HFFc6 (cell line): ENCODE measurements around the gene DMP1. TPM values are rescaled to one million over a fixed set of nuclear protein-coding genes. Genes with fewer than 3 reads are reported as not detected.

Experiments
- DNase-seq: peaks from one replicate; pipeline ENCODE4 v3.0.0-alpha.2; 2018
- H3K27ac Mint-ChIP-seq: 2 replicates; pipeline ENCODE4 v1.8.0; 2020; ENCODE audit warnings: mild to moderate bottlenecking, mixed read lengths
- H3K27me3 Mint-ChIP-seq: 2 replicates; pipeline ENCODE4 v1.8.0; 2021; ENCODE audit warnings: mild to moderate bottlenecking, moderate library complexity, mixed read lengths; ENCODE audit not compliant: insufficient read depth
- H3K36me3 Mint-ChIP-seq: 2 replicates; pipeline ENCODE4 v1.8.0; 2021; ENCODE audit warnings: low read depth, mixed read lengths
- H3K4me1 Mint-ChIP-seq: 2 replicates; pipeline ENCODE4 v1.8.0; 2020; ENCODE audit warnings: low read depth, mixed read lengths
- H3K4me3 Mint-ChIP-seq: 2 replicates; pipeline ENCODE4 v1.8.0; 2020; ENCODE audit warnings: mild to moderate bottlenecking, moderate library complexity, mixed read lengths
- H3K9me3 Mint-ChIP-seq: 2 replicates; pipeline ENCODE4 v1.8.0; 2020; ENCODE audit warnings: mild to moderate bottlenecking, mixed read lengths
- total RNA-seq, 6 experiments: library from RNA; stranded (reverse); fragmentation: NEBNext Ultra II Directional; extraction: Animal tissue kit (Norgen Biotek cat#: 25700); gene quantifications; 2 replicates in 1 of 6; 3 replicates in 5 of 6; pipeline ENCODE4 v1.2.3, GENCODE V29; 2021
- TF ChIP-seq, protein P1 (sequence below): fragments of 200-600 bp; sonication (generic); IDR thresholded peaks from 2 replicates; pipeline ENCODE4 v1.5.0; 2021; ENCODE audit warnings: antibody characterized with exemption, mild to moderate bottlenecking

The DMP1 gene
- total RNA-seq, 6 experiments from 2014 or later = not detected

DNA sequence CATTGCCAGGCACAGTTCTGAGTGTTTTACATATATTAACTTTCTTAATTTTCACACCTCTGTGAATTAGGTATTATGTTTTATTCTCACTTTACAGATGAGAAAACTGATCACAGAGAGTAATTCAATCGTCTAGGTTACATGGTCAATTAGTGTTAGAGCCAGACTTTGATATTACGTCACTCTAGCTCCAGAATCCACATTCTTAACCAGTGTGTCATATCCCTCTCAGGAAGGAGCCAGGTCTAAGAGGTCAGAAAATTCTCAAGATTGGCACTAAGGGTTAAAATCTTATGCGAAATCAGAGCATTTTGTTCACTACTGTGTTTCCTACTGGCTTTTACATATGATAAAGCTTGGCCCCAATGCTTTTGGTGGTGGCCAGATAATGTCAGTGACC, 7.4 kb downstream of the DMP1 start:
- H3K27ac Mint-ChIP-seq = no peak overlapping the region
- no peaks in the 10 kb centered on the region for H3K9me3 Mint-ChIP-seq
- peaks cover 27% of the 10 kb centered on the region for H3K4me1 Mint-ChIP-seq
- H3K36me3 Mint-ChIP-seq = no peaks in the 10 kb centered on the region
- H3K27me3 Mint-ChIP-seq = peaks cover 1% of the 10 kb centered on the region
- no peak overlapping the region for H3K4me3 Mint-ChIP-seq
- TF ChIP-seq, protein P1, sequence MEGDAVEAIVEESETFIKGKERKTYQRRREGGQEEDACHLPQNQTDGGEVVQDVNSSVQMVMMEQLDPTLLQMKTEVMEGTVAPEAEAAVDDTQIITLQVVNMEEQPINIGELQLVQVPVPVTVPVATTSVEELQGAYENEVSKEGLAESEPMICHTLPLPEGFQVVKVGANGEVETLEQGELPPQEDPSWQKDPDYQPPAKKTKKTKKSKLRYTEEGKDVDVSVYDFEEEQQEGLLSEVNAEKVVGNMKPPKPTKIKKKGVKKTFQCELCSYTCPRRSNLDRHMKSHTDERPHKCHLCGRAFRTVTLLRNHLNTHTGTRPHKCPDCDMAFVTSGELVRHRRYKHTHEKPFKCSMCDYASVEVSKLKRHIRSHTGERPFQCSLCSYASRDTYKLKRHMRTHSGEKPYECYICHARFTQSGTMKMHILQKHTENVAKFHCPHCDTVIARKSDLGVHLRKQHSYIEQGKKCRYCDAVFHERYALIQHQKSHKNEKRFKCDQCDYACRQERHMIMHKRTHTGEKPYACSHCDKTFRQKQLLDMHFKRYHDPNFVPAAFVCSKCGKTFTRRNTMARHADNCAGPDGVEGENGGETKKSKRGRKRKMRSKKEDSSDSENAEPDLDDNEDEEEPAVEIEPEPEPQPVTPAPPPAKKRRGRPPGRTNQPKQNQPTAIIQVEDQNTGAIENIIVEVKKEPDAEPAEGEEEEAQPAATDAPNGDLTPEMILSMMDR = no peak
- DNase-seq = peak; percentile 23

DNA sequence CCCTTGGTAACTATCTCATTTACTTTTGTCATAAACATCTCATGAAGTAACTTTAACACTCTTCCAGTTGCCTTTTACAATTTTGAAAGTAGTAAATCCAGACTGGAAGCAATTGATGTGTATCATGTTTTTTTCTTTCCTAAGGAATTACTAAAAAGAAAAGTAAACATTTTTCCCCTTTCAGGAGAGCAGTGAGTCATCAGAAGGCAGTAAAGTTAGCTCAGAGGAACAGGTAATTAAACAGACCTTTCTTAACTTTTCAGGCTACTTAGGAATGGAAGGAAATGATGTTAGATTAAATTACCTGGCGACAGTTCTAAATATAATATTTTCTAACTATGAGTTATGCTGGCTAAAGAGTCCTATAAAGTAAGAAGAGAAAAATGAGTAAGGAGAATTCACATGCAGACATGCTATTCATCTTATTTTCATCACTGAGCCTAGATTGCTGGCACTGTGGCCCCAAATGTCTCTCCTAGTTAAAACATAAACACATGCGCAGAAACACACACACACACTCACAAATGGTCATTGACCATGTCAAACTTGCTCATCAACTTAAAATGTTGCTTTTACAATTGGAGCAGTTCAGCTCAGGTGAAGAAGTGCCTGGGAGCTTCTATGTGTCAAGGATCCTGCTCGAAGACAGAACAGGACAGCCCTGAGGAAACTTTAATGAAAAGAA, 9.3 kb downstream of the DMP1 start:
- no peak overlapping the region for H3K4me3 Mint-ChIP-seq
- peaks cover 5% of the 10 kb centered on the region for H3K27me3 Mint-ChIP-seq
- no peak overlapping the region for H3K27ac Mint-ChIP-seq
- TF ChIP-seq, protein P1 = no peak
- H3K36me3 Mint-ChIP-seq = no peaks in the 10 kb centered on the region
- peaks cover 27% of the 10 kb centered on the region for H3K4me1 Mint-ChIP-seq
- peak; percentile 8 for DNase-seq
- no peaks in the 10 kb centered on the region for H3K9me3 Mint-ChIP-seq

DNA sequence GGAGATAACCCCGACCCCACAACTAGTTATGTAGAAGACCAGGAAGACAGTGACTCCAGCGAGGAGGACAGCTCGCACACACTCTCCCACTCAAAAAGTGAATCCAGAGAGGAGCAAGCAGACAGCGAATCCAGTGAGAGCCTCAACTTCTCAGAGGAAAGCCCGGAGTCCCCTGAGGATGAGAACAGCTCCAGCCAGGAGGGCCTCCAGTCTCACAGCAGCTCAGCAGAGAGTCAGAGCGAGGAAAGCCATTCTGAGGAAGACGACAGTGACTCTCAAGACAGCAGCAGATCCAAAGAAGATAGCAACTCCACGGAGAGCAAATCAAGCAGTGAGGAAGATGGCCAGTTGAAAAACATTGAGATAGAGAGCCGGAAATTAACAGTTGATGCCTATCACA, 12.8 kb downstream of the DMP1 start:
- Mint-ChIP-seq H3K27me3 (peaks cover 5% of the 10 kb centered on the region), H3K4me1 (peaks cover 18% of the 10 kb centered on the region), H3K36me3 (no peaks in the 10 kb centered on the region), H3K27ac (no peak overlapping the region), H3K9me3 (no peaks in the 10 kb centered on the region), H3K4me3 (no peak overlapping the region)
- TF ChIP-seq, protein P1 = no peak
- no peak for DNase-seq

DNA sequence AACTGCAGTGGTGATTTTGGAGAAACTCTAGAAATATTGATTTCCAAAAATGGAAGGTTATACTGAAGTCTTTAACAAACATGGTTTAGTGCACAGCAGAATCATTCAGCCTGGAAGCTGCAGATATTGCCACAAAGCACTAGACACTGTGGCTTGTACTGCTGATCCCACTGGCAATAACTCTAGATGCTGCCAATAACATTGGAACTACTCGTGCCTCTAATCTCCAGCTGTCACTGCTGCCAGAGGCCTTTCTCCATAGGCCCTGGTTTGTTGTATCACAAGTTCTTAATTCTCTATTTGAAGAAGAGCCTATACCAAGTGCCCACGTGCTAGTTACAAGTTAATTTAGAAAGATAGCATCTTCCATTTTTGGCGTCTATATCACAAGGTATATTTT, 19.3 kb downstream of the DMP1 start:
- no peak overlapping the region for H3K27ac Mint-ChIP-seq
- no peak for DNase-seq
- no peaks in the 10 kb centered on the region for H3K36me3 Mint-ChIP-seq
- peaks cover 4% of the 10 kb centered on the region; the same call in 1 of the 2 replicates for H3K9me3 Mint-ChIP-seq
- TF ChIP-seq, protein P1 = no peak
- H3K4me3 Mint-ChIP-seq = no peak overlapping the region
- H3K27me3 Mint-ChIP-seq = peaks cover 6% of the 10 kb centered on the region
- no peaks in the 10 kb centered on the region for H3K4me1 Mint-ChIP-seq

DNA sequence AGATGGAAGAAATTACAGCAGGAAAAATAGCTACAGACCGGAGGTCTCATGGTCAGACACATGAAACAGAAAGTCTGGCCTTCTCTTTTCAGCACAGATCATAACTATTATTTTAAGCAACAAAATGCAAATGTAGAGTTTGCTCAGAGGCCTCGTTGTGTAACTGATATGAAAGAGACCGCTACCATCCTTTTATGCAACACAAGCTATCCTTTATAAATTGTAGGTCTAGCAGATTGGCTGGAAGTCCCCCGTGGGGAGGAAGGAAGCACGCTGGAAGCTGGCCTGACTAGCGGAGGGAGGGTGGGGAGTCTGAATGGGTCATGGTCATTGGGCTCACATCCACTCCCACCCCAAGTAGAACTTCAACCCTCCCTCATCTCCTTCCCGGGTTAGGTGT, 27.7 kb downstream of the DMP1 start:
- no peak overlapping the region for H3K4me3 Mint-ChIP-seq
- peaks cover 5% of the 10 kb centered on the region; the same call in 1 of the 2 replicates for H3K4me1 Mint-ChIP-seq
- no peaks in the 10 kb centered on the region for H3K36me3 Mint-ChIP-seq
- DNase-seq = no peak
- TF ChIP-seq, protein P1 = no peak
- no peak overlapping the region for H3K27ac Mint-ChIP-seq
- peaks cover 12% of the 10 kb centered on the region for H3K9me3 Mint-ChIP-seq
- peaks cover 6% of the 10 kb centered on the region for H3K27me3 Mint-ChIP-seq
